Liver (tissue), 3 donors: ENCODE measurements around the gene PIEZO2.

ENCODE experiments used
- CTCF ChIP-seq: fragments of 150-350 bp; IDR thresholded peaks from 2 replicates; pipeline ENCODE4 v1.5.1; 2017; ENCODE audit warnings: improper control_type of control experiment, low read depth, low read length; ENCODE audit not compliant: missing input control
- FOXA1 ChIP-seq: IDR thresholded peaks from 2 replicates; pipeline ENCODE4 v1.6.1; 2016; ENCODE audit warnings: antibody characterized with exemption
- FOXA2 ChIP-seq: IDR thresholded peaks from 2 replicates; pipeline ENCODE4 v1.6.1; 2016; ENCODE audit warnings: antibody characterized with exemption
- GABPA ChIP-seq, 2 donors: IDR thresholded peaks in 1 of 2; conservative IDR thresholded peaks in 1 of 2; 2 replicates each; pipeline ENCODE4 v1.6.1; 2016; ENCODE audit warnings: antibody characterized with exemption in 2 of 2, mild to moderate bottlenecking in 1 of 2, moderate library complexity in 1 of 2
- JUND ChIP-seq, 2 donors: IDR thresholded peaks; 2 replicates each; pipeline ENCODE4 v1.6.1; 2016; ENCODE audit warnings: antibody characterized with exemption in 2 of 2
- MAX ChIP-seq: IDR thresholded peaks from 2 replicates; pipeline ENCODE4 v1.6.1; 2016; ENCODE audit warnings: antibody characterized with exemption
- NR2F2 ChIP-seq: IDR thresholded peaks from 2 replicates; pipeline ENCODE4 v1.6.1; 2016; ENCODE audit warnings: antibody characterized with exemption
- RAD21 ChIP-seq, 2 donors: IDR thresholded peaks; 2 replicates each; pipeline ENCODE4 v1.6.1; 2016; ENCODE audit warnings: antibody characterized with exemption in 2 of 2, mild to moderate bottlenecking in 2 of 2
- RXRA ChIP-seq, 2 donors: IDR thresholded peaks; 2 replicates each; pipeline ENCODE4 v1.6.1; 2017 to 2018; ENCODE audit warnings: antibody characterized with exemption in 2 of 2, mild to moderate bottlenecking in 1 of 2
- SP1 ChIP-seq: IDR thresholded peaks from 2 replicates; pipeline ENCODE4 v1.6.1; 2018; ENCODE audit warnings: antibody characterized with exemption, mild to moderate bottlenecking
- TAF1 ChIP-seq: conservative IDR thresholded peaks from 2 replicates; pipeline ENCODE4 v1.6.1; 2016; ENCODE audit warnings: antibody characterized with exemption, mild to moderate bottlenecking
- YY1 ChIP-seq: IDR thresholded peaks from 2 replicates; pipeline ENCODE4 v1.6.1; 2016; ENCODE audit warnings: antibody characterized with exemption, mild to moderate bottlenecking
- donor health status: healthy.
- donor health status: healthy.

- TF ChIP-seq RXRA (IDR thresholded peaks at IDR 0.05) = no peak
- no peak for TF ChIP-seq CTCF
- no peak for TF ChIP-seq FOXA1
- no peak for TF ChIP-seq YY1
- TF ChIP-seq FOXA2 = no peak
- no peak for TF ChIP-seq MAX
- no peak for TF ChIP-seq SP1
- no peak for TF ChIP-seq JUND (IDR thresholded peaks at IDR 0.05)
- TF ChIP-seq TAF1 = no peak
- no peak for TF ChIP-seq RAD21 (IDR thresholded peaks at IDR 0.05)
- no peak for TF ChIP-seq NR2F2
- no peak for TF ChIP-seq GABPA (IDR thresholded peaks at IDR 0.05 in 1 of 2, conservative IDR thresholded peaks at IDR 0.05 in 1 of 2)
Observed at GRCh38 chr18:11034884-11035283, 114.5 kb downstream of the PIEZO2 start.
